Mesodermal cell (in vitro differentiated cells): ENCODE measurements around the gene SIN3A.

Source experiments
- H3K27ac ChIP-seq: 2 replicates; pipeline ENCODE4 v1.7.0; 2013; ENCODE audit warnings: mild to moderate bottlenecking, low read depth, low read length, moderate library complexity; ENCODE audit not compliant: severe bottlenecking
- H3K36me3 ChIP-seq: 2 replicates; pipeline ENCODE4 v1.7.1; 2013; ENCODE audit warnings: mild to moderate bottlenecking, low read length, moderate library complexity; ENCODE audit not compliant: control insufficient read depth, insufficient read depth
- H3K4me1 ChIP-seq: one replicate; pipeline ENCODE4 v1.7.1; 2013; ENCODE audit warnings: mild to moderate bottlenecking, low read length; ENCODE audit not compliant: insufficient read depth, control insufficient read depth, poor library complexity, severe bottlenecking
- H3K4me3 ChIP-seq: 2 replicates; pipeline ENCODE4 v1.7.0; 2013; ENCODE audit warnings: low read length, control low read depth, mild to moderate bottlenecking; ENCODE audit not compliant: insufficient read depth, poor library complexity, severe bottlenecking; ENCODE audit errors: extremely low read depth
- H3K9me3 ChIP-seq: 2 replicates; pipeline ENCODE4 v1.7.1; 2013; ENCODE audit warnings: mild to moderate bottlenecking, low read length, moderate library complexity; ENCODE audit not compliant: control insufficient read depth
- WGBS, 2 experiments: methylation state at CpG; one replicate each; pipeline ENCODE4 v1.1.5; 2013; ENCODE audit warnings: missing lambda C conversion rate in 2 of 2; ENCODE audit not compliant: insufficient coverage in 2 of 2; 5-methylcytosine and 5-hydroxymethylcytosine counted together

SIN3A gene

DNA sequence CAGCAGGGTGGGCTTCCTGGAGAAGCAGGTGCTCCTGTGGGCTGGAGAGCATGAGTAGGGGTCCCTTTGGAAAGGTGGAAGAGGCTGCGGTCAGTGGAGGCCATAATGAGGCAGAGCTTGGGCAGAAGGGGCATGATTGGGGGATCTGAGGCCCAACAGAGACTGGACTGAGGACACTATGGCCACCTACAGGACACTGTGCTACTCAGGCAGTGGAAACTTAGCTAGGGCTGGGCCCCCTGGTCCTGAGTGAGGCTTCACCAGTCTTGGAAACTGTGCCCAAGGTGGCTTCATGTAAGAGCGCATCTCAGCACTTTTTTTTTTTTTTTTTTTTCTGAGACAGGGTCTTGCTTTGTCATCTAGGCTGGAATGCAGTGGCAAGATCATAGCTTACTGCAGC lies 121.9 kb downstream of the SIN3A start:
- H3K4me1 ChIP-seq = no peaks in the 10 kb centered on the region
- WGBS, 2 experiments = 93% methylated on average over 1 to 2 of the region's 2 CpGs
- H3K36me3 ChIP-seq = no peaks in the 10 kb centered on the region
- H3K27ac ChIP-seq = no peak overlapping the region
- H3K9me3 ChIP-seq = no peaks in the 10 kb centered on the region
- H3K4me3 ChIP-seq = no peak overlapping the region

DNA sequence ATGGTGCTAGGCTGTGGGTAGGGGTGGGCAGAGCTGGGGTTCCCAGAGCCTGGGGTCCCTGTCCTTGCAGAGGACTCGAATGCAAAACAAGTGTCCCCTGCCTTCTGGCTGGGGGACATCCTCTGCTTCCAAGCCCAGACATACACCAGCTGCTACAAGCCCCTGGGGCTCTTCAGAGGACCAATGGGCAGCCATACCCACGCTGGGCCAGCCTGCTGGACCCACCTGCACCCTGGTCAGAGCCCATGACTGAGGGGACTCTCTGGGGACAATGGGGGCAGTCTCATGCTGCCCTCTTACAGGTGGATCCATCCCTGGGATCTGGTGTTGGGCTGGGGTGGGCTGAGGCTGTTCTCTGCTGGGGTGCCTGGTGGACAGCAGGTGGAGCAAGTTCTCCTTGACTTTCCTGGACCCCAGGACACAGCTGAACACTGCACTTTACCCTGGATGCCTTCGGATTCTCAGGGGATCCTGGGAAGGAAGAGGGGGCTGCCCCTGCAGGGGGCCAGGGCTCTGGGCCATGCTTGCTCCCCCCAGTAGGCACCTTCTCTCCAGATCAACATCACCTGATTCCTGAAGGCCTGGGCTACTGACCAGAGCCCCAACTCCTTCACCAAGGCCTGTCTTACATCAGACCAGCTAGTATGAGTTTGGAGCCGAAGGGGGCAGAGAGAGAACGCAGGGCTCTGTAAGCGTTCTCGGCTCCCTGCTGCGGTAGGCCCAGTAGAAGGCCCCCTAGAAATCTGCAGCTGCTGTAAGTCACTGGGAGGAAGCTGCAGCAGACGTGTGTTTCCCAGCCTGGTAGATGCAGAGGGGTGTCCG lies 122.8 kb downstream of the SIN3A start:
- 83 to 90% methylated on average over 8 to 9 of the region's 10 CpGs for WGBS, 2 experiments
- Histone ChIP-seq H3K27ac (no peak overlapping the region), H3K4me1 (no peaks in the 10 kb centered on the region), H3K9me3 (no peaks in the 10 kb centered on the region), H3K36me3 (no peaks in the 10 kb centered on the region), H3K4me3 (no peak overlapping the region)

DNA sequence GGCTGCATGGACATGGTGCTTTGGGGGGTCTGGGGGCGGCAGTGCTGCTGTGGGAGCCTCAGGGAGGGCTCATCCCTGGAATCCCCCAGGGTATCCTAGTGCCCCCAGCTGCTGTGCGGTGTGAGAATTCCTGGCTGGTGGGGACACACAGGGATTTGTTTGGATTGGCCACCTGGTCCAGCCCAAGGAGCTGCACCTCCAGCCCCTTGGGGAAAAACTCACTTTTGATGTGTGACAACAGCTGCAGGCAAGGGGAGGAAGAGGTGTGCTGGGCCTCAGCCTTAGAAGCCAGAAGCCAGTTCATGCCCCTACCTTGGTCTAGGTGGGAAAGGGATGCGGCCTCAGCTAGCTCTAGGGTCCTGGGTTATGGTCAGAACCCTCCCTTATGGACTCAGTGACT lies 124.0 kb downstream of the SIN3A start:
- Histone ChIP-seq H3K36me3 (no peaks in the 10 kb centered on the region), H3K9me3 (no peaks in the 10 kb centered on the region), H3K4me3 (no peak overlapping the region), H3K4me1 (no peaks in the 10 kb centered on the region), H3K27ac (no peak overlapping the region)
- 83 to 95% methylated on average over 3 of the region's 3 CpGs for WGBS, 2 experiments

- no peaks in the 10 kb centered on the region for H3K4me1 ChIP-seq
- WGBS, 2 experiments = 82 to 95% methylated on average over 2 to 3 of the region's 4 CpGs
Observed at GRCh38 chr15:75327005-75327404, 124.5 kb downstream of the SIN3A start.

DNA sequence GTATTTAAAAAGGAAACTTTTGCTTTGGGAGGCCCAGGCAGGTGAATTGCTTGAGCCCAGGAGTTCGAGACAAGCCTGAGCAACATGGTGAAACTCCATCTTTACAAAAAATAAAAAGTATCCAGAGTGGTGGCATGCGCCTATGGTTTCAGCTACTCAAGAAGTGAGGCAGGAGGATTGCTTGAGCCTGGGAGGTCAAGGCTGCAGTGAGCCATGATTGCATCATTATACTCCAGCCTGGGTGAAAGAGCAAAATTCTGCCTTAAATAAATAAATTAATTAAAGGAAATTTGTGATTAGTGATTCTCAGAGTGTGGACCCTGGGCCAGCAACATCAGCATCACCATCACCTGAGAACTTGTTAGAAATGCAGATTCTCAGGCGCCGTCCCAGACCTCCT lies 125.6 kb downstream of the SIN3A start:
- 100% methylated on average over 1 of the region's 4 CpGs; no CpG with 5 or more reads in 1 of the 2 experiments for WGBS, 2 experiments
- H3K27ac ChIP-seq = no peak overlapping the region
- H3K4me3 ChIP-seq = no peak overlapping the region
- no peaks in the 10 kb centered on the region for H3K4me1 ChIP-seq
- no peaks in the 10 kb centered on the region for H3K9me3 ChIP-seq
- no peaks in the 10 kb centered on the region for H3K36me3 ChIP-seq

More at GRCh38 chr15:75327005-75327404, 124.5 kb downstream of the SIN3A start:
- Histone ChIP-seq H3K27ac (no peak overlapping the region), H3K4me3 (no peak overlapping the region), H3K9me3 (no peaks in the 10 kb centered on the region), H3K36me3 (no peaks in the 10 kb centered on the region)

DNA sequence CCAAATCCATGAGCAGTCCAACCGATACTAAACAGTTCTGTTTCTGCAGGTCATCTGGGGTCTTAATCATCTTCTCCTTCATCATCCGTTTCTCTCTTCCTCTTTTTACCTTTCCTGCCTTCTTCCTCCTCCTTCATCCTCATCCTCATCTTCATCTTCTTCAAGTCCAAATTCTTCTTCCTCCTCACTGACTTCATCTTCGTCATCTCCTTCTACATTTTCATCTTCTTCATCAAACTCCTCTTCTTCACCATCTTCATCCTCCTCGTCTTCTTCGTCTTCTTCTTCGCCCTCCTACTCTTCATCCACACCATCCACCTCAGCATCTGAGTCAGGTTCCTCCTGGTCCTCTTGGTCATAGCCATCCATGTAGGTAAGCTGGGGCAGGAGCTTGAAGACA lies 129.8 kb downstream of the SIN3A start:
- Histone ChIP-seq H3K9me3 (no peaks in the 10 kb centered on the region), H3K36me3 (no peaks in the 10 kb centered on the region), H3K4me1 (no peaks in the 10 kb centered on the region), H3K27ac (no peak overlapping the region), H3K4me3 (no peak overlapping the region)
- 83 to 91% methylated on average over 6 of the region's 6 CpGs for WGBS, 2 experiments
